HT-29 (cell line): Measurements from ENCODE around the gene PLAGL2. TPM values are rescaled to one million over a fixed set of nuclear protein-coding genes. Genes with fewer than 3 reads are reported as not detected.

Source experiments
- DNase-seq: peaks from one replicate; pipeline ENCODE4 v3.0.0-alpha.2; 2015; ENCODE audit warnings: low spot score
- total RNA-seq: library from RNA; depleted of rRNA; stranded (reverse); fragments of >200 nt; shearing (Covaris generic); gene quantifications from 2 replicates; pipeline ENCODE4 v1.2.3, GENCODE V29; 2014; rRNA removed

Gene PLAGL2
- total RNA-seq, 1 experiment from 2014 or later = 6.9 TPM

- DNase-seq = no peak
Measured at GRCh38 chr20:32153156-32153665, 54.3 kb downstream of the PLAGL2 start.

GRCh38 chr20:32152421-32153155, 55.0 kb downstream of the PLAGL2 start:
- DNase-seq = no peak

- no peak for DNase-seq
Measured at GRCh38 chr20:32150291-32150848, 57.2 kb downstream of the PLAGL2 start.

GRCh38 chr20:32149566-32150170, 57.9 kb downstream of the PLAGL2 start:
- DNase-seq = no peak

GRCh38 chr20:32144898-32145662, 62.5 kb downstream of the PLAGL2 start:
- no peak for DNase-seq

GRCh38 chr20:32142991-32143390, 64.6 kb downstream of the PLAGL2 start:
- no peak for DNase-seq

Other genes with a start within 250 kb of the PLAGL2 start
- not detected in 2 replicates for gene XKR7, start 239.6 kb downstream of the PLAGL2 start, total RNA-seq
- 0.13 TPM in 1 of 2 replicates, not detected in the other for gene CCM2L, start 197.3 kb downstream of the PLAGL2 start, total RNA-seq
- gene HCK, start 155.5 kb downstream of the PLAGL2 start, total RNA-seq = not detected in 2 replicates
- 39.9 and 45.9 TPM in 2 replicates for gene TM9SF4, start 98.0 kb downstream of the PLAGL2 start, total RNA-seq
- gene POFUT1, start 137 bp upstream of the PLAGL2 start, total RNA-seq = 44.6 and 56.1 TPM in 2 replicates
- 22.7 and 24.8 TPM in 2 replicates for gene KIF3B, start 69.9 kb upstream of the PLAGL2 start, total RNA-seq
- gene ASXL1, start 150.6 kb upstream of the PLAGL2 start, total RNA-seq = 74.3 and 74.9 TPM in 2 replicates